SK-N-SH (cell line): ENCODE measurements around the gene KRTAP10-5.
"Not testable (repeated sequence)": the region's sequence is repeated elsewhere in the genome, so short reads cannot be mapped to it uniquely, and the experiment has no call there.

ENCODE experiments used
- CHD2 ChIP-seq: fragments of 150-350 bp; IDR thresholded peaks from 2 replicates; pipeline ENCODE4 v1.6.1; 2018; ENCODE audit warnings: low read length; ENCODE audit not compliant: partially characterized antibody
- EP300 ChIP-seq, 2 experiments: IDR thresholded peaks; 2 replicates each; pipeline versions ENCODE4 v1.4.0 to v1.6.1; 2012; ENCODE audit warnings: borderline replicate concordance in 1 of 2, low read depth in 1 of 2, low read length in 1 of 2
- EZH2phosphoT487 ChIP-seq: fragments of 200-600 bp; sonication (generic); IDR thresholded peaks from 2 replicates; pipeline ENCODE4 v1.6.1; 2017; ENCODE audit warnings: low read depth, mixed run types, mild to moderate bottlenecking, antibody characterized with exemption, moderate library complexity, borderline replicate concordance
- FOXM1 ChIP-seq: IDR thresholded peaks from 2 replicates; pipeline ENCODE4 v1.4.0; 2012; ENCODE audit warnings: low read depth, mild to moderate bottlenecking
- MAX ChIP-seq: IDR thresholded peaks from 2 replicates; pipeline ENCODE4 v1.4.0; 2012; ENCODE audit warnings: low read depth
- MXI1 ChIP-seq: IDR thresholded peaks from 2 replicates; pipeline ENCODE4 v1.6.1; 2012; ENCODE audit warnings: mild to moderate bottlenecking, low read depth, low read length, improper control_type of control experiment
- NFIC ChIP-seq: IDR thresholded peaks from 2 replicates; pipeline ENCODE4 v1.4.0; 2012; ENCODE audit warnings: borderline replicate concordance
- POLR2AphosphoS5 ChIP-seq: IDR thresholded peaks from 2 replicates; pipeline ENCODE4 v1.6.1; 2012; ENCODE audit warnings: low read depth, low read length
- RAD21 ChIP-seq: IDR thresholded peaks from 2 replicates; pipeline ENCODE4 v1.6.1; 2012; ENCODE audit warnings: mild to moderate bottlenecking, low read length
- RFX5 ChIP-seq: IDR thresholded peaks from 2 replicates; pipeline ENCODE4 v1.6.1; 2012; ENCODE audit warnings: mild to moderate bottlenecking, improper control_type of control experiment, low read length
- TCF12 ChIP-seq: IDR thresholded peaks from 2 replicates; pipeline ENCODE4 v1.4.0; 2012
- USF2 ChIP-seq: fragments of 150-350 bp; IDR thresholded peaks from 2 replicates; pipeline ENCODE4 v1.6.1; 2017; ENCODE audit warnings: antibody characterized with exemption, low read length, low read depth, borderline replicate concordance
- TF ChIP-seq, protein P1 (sequence below): fragments of 200-600 bp; sonication (generic); IDR thresholded peaks from 2 replicates; pipeline ENCODE4 v1.6.1; 2017; ENCODE audit warnings: antibody characterized with exemption, mild to moderate bottlenecking, moderate library complexity

- TF ChIP-seq EP300 (IDR thresholded peaks at IDR 0.05; ENCODE audit: borderline replicate concordance in 1 of 2, low read depth in 1 of 2, low read length in 1 of 2); MAX; EZH2phosphoT487; POLR2AphosphoS5; RFX5; NFIC; RAD21; USF2; MXI1; CHD2; TCF12; FOXM1: not testable (repeated sequence)
- TF ChIP-seq, protein P1, sequence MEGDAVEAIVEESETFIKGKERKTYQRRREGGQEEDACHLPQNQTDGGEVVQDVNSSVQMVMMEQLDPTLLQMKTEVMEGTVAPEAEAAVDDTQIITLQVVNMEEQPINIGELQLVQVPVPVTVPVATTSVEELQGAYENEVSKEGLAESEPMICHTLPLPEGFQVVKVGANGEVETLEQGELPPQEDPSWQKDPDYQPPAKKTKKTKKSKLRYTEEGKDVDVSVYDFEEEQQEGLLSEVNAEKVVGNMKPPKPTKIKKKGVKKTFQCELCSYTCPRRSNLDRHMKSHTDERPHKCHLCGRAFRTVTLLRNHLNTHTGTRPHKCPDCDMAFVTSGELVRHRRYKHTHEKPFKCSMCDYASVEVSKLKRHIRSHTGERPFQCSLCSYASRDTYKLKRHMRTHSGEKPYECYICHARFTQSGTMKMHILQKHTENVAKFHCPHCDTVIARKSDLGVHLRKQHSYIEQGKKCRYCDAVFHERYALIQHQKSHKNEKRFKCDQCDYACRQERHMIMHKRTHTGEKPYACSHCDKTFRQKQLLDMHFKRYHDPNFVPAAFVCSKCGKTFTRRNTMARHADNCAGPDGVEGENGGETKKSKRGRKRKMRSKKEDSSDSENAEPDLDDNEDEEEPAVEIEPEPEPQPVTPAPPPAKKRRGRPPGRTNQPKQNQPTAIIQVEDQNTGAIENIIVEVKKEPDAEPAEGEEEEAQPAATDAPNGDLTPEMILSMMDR = not testable (repeated sequence)
Measured at GRCh38 chr21:44573630-44574456, 6.6 kb downstream of the KRTAP10-5 start, which contains the start of gene KRTAP10-4.
